HG03460 (cell line): ENCODE data around the gene PMP22.

Experiments
- ATAC-seq: cut with Tn5 transposase; IDR thresholded peaks from one replicate; pipeline ENCODE4 v1.9.1; 2021; ENCODE audit not compliant: unreplicated experiment

Gene PMP22

DNA sequence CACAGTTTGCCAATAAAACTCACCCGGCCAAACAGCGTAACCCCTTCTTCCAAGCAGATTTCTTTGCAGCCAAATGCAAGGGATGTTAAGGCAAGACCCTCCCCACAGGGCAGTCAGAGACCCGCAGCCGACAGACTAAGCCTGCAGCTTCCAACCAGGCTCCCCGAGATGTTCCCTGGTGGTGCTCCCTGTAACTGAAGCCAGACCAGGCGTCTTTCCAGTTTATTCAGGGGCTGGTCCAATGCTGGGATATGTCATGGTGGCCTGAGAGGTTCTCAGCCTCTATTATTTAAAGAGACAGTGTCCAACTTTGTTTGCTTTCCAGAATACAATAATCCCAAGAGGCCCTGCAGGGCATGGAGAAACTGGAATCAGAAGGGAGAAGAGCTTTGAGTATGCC, at the start of gene PMP22:
TSS of gene PMP22 (minus strand) at position 196 of the 400 bp plus-strand sequence. CDS start 4,599 bp downstream, outside the sequence.
- ATAC-seq: no peak

DNA sequence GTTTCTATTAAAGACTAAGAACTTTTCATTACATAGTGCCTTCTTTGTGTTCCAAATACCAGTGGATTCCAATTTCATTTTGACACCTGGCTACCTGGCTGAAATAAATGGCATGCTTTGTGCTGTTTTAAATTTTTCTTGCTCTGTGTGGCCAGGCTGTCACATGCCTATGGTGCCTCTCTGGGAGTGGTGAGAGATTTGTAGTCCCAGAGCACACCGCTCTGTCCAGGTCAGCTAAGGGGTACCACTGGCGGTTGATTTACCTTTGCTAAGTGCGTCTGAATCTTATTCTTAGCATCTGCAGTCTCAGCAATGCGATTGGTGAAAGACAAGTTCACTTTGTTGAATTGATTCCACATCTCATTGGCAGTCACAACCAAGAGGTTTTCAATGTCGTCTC, 46.9 kb upstream of the PMP22 start:
- no peak for ATAC-seq

DNA sequence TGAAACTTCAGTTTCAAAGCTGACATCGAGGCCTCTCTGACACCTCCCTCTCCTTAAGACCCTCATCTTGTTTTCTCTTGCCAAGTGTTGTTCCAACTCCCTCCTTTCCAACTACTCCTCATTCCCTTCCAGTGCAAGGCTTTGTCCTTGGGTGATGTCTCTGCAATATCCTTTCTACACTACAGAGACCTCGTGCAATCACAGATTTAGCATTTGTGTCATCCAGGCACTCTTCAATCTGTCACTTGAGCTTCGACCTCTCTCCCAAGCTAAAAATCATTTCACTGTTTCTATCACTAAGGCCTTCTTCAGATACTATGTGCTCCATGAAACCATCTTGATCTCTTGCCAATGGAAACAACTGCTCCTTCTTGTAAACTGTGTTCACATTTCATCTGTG, 44.7 kb upstream of the PMP22 start:
- ATAC-seq: no peak

DNA sequence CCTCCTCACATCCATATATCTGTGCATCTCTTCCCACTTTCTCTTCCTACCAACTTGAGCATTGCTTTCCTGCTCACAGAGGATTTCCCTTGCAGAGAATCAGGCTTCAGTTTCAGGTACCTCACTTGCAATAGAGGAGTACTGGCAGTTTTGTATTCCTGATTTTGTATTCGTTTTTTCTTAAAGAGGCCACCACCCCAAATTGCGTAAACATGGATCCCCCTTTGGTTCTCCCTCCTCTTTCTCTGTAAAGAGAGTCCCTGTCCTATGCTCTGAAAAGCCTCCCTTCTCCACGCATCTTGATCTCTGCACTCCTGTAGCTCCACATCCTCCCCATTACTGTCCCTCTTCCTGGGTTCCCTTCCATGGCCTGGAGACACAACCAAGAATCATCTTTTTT, 44.1 kb upstream of the PMP22 start:
- no peak for ATAC-seq

DNA sequence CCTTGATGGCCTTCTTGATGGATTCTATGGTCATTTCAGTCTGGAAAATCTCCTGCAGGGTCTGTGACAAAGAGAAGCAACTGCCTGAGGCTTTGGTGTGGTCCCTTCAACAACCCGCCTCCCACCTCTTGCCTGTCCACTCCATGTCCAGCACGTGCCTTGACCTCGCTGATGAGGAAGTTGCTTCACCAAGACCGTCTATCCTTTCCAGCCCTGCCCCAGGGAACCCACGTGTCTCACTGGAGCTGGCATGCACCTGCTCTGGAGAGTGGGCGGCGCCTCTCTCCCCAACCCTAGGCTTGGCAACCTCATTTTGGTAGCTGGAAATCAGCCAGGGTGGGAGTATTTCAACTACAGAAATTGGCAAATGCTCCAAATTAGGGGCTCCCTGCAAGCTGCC, 43.6 kb upstream of the PMP22 start:
- ATAC-seq: no peak

DNA sequence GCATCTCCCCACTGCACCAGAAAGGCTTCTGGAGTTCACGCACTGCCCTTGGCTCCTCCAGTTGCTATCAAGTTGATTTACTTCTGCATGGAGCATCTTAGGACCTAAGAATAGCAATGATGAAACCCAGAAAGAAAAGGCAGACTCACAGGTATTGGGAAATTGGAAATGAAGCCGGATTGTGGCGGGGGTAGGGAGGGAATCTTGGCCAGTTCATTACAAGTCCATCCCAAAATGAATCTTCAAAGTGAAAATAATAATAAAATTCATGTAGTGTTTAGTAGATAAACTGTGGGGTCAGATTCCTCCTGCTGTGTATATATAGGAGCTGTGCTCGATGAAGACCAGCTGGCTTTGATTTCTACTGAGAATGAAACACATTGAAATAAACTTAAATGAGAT, 42.6 kb upstream of the PMP22 start:
- ATAC-seq: no peak

DNA sequence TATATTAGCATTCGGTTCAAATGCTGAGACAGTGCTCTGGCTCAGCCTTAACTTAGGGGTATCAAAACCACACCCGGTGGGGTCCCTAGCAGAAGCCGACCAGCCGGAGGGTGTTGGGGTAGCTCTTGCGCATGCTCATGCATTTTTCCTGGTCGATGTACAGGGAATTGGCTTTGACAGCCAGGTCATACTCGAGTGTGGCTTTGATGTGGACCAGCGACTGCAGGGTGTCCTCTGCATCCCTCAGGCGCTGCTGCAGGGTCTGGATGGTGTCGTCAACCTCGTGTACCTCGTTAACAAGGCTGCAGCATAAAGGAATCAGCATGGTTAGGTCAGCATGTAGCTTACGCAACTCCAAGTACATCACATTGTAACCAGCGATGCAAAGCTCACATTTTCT, 38.7 kb upstream of the PMP22 start:
- no peak for ATAC-seq

DNA sequence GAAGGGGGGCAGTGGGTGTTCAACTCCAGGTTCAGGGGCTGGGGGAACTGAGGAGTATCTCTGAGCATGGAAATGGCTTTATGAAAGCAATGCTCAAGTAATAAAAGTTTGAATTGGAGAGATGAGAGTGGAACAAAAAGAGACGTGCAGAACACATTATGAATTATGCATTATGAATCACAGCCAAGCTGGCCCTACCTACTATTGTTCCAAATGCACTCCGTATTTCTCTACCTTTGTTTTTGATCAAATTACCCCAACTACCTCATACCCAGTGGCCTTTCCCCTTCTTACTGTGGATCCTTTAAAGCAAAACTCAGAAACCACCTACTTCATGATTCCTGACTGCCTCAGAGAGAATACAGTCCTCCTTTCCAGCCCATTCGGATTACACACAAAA, 38.1 kb upstream of the PMP22 start:
- no peak for ATAC-seq

DNA sequence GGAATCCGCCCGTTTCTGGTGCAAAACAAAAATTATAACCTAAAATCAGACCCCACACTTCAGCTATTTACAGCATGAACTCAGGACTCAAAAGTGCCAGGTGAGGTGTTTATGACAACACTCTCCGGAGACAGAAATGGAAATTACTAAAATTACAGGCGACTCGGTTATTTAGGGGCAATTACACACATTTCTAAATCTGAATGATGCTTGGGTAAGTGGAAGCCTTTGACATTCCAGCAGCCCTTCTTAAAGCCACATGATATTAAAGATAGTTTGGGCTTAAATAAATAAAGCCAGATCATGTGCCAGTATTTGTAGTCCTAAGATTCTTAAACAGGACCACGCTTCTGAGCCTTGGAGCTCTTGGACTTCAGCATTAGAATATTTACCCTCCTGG, 36.7 kb upstream of the PMP22 start:
- no peak for ATAC-seq

DNA sequence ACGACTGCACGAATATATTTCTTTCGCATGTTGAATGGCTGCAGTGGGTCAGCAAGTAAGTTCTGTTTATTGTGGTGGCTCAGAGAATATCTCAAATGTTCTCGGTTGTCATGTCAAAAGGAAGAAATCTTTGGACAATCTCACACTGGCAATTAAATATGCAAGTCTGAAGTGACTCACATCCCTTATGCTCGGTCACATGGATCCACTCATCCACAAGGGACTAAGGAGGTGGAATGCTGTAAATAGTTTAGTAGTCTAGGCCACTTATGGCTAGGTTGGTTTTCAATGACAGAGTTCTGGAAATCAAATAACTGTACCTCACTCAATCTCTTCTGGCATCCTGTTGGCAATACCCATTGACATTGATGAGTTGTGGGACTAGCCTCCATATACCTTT, 33.0 kb upstream of the PMP22 start:
- no peak for ATAC-seq

DNA sequence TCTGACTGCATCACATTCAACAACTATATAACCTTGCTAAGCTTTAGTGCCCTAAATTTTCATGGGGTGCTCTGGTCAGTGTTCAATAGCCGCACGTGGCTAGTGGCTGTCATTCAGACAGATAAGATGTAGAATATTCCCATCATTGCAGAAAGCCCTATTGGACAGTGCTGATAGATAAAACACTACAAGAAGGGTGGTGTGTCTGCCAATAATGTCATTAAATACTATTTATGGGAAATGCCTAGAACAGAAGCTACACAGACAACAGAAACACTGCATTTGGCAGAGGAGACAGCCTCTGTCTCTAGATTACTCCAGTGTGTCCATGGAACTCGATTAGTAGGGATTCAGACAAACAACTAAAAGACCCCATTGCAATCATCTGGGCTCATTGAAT, 28.4 kb upstream of the PMP22 start:
- no peak for ATAC-seq

DNA sequence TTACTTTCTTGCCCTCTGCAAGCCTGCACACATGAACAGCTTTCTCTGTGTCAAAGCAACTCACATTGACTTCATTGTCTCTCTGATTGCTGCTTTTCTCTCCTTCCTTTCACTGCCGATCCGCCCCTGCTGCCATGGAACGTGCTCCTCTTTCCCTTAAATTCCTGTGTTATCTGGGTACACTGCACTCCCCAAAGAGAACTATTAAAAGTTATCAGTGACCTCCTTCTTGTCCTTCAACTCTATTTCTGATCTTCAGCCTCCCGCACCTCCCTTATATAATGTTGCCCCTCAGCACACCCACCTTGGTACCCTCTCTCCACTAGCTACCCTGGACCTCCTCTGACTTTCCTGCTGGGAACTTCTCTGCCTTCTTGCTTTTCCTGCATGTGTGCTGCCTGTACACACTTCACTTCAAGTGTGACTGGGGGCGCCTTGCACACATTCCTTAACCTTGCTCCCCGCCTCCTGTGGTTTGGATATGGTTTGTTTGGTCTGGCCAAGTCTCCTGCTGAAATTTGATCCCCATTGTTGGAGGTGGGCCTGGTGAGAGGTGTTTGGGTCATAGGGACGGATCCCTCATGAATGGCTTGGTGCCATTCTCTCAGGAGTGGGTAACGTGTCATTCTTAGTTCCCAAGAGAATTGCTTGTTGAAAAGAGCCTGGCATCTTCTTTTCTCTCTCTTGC, 26.7 kb upstream of the PMP22 start:
- no peak for ATAC-seq

DNA sequence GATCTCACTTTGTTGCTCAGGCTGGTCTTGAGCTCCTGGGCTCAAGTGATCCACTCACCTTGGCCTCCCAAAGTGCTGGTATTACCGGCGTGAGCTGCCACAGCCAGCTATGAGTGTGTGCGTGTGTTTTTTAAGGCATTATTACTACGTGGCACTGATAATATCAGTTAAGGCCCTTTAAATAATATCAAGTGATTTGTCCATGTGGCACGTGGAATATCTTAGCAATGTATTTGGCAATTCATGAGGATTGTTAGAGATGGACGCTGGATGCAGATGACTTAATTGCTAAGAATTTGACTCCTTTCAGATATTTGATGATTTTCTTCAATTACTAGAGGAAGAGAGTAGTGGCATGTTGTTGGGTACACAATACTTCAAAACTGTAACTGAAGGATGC, 25.5 kb upstream of the PMP22 start:
- no peak for ATAC-seq

DNA sequence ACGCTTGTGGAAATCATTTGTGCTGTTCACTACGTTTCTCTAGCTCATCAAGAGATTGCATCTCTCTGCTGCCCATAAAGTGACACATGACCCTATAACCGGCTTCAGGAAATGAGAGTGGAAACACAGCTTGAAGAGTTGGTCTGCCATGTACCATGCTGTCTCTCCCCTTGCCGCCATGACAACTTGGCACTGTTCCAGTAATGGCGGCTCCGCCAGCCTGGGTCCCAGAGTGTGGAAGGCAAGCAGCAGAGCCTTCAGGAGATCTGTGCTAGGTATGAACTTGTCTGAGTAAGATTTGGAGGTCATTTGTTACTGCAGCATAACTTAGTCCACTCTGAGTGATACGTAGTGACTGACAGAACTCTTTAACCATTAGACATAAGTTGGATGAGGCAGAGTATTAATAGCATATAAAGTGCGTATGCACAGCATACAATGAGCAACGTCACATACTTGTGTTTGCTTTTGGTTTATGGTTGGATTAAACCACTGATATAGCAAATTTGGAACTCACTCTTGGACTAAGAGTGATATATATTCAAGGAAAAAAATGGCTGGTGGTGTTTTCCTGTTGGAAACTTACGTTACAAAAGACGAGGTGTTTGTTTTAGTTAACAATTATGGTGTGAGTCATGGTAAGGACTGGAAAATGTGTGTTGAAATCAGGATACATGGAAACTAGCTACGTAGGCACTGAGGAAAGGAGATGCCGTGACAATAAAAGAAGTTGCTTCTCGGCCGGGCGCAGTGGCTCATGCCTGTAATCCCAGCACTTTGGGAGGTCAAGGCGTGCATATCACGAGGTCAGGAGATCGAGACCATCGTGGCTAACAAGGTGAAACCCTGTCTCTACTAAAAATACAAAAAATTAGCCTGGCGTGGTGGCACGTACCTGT, 24.4 kb upstream of the PMP22 start:
- ATAC-seq: no peak

DNA sequence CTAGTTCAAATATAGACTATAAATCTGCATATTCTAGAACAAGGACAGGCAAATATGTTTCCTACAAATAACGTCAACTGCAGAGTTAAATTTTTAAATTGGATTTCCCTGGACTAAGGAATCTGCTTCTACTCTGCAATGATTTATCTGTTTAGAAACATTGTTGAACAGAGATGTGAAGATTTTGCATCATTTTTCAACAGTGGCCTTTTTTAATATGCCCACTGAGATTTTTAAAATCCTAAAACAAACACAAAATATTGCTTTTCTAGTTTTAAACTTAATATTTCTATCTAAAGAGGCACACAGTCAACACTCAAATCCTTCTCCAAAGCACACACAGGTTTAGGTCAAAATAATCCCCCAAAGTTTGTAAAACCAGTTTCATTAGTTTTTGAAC, 23.7 kb upstream of the PMP22 start:
- no peak for ATAC-seq

DNA sequence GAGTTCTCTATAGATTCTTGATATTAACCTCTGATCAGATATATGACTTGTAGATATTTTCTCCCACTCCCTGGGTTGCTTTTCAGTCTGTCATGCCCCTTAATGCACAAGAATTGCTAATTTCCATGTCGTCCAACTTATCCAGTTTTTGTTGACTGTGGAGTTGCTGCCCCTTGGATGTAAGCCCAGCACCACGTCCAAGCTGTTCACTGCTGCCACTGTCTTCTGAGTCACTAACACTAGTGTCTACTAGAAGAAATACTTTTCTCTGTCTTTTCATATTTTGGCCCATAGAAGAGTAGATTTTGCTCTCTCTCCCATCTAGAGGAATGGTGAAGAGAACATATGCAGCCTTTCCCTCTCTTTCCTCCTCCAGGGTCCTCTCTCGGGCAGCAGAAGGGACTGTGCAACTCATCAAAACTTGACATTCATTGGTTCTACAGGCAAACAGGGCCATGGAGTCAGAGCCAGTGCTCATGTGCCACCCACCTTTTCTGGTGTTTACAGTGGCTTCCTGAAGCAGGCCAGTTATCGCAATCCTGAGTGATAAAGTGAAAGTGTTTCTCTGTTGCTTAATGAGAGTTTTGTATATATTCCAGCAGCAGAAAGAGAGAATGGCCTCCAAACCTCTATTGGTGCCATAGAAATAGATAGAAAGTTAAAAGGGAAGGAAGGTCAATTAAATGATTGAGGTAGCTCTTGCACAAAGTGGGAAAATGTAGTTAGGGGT, 22.6 kb upstream of the PMP22 start:
- ATAC-seq: no peak

DNA sequence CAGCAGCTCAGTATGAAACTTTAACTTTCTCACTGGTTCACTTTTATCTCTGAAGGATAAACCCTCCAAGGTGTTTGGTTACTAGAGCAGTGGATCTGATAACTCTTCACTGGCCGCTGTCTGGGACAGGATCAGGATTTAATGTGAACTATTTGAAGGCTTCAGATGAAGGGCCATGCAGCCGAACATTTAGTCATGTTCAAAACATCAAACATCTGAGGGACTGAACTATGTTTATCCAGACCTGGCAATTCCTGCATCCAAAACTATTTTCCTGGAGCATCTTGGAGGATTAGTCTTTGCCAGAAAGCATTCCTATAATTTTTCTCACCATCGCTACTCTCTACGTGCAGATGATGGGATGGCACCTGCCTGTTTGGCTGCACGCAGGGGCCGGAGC, 20.3 kb upstream of the PMP22 start:
- no peak for ATAC-seq

DNA sequence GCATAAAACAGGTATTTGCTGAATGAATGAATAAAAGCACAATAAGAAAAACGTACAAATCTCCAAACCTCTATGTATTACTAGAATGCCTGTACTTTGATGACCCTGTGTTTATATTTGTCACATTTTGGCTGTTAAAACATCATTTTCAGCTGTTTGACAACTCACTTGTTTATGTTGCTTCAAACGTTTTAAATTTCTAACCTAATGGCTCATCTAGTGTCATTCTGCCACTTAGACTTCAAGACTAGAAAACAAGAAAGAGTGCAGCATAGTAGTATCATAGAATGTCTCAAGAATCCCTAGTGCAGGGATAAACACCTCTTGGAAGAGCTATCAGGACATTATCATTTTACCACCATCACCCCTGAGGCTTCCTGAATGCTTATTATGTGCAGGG, 19.4 kb upstream of the PMP22 start:
- ATAC-seq: no peak

DNA sequence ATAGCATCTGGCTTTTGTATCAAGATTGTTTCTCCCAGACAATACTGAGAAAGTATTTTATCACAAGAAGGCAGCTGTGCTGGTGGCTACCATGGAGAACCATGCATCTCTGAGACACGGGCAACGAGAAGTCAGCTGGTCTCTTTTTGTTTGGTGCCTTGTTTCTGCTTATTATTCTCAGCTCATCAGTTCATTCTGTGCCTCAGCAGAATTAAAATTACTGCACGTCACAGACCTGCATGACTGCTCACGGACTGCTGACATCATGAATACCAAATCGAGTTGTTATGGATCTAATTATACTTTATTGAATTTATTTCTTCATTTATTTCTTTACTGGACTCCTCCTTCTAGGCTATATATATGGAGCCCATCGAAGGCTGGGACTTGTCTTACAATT, 19.0 kb upstream of the PMP22 start:
- ATAC-seq: no peak

DNA sequence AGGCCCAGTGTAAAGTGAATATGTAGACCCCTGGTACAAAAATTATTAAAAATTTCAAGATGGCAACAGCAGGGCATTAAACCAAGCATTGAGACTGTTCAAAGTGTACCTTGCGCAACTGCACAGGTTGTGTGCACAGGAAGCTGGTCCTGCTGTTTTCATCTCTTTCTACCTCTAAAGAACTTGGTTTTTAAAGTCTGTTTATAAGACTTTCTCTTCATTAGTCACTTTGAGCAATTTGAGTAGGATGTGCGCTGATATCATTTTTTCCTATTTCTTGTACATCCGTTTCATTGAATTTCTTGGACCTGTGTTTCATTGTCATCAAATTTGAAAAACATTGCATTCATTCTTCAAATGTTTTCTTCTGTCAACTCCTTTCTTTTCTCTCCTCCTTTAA, 16.8 kb upstream of the PMP22 start:
- ATAC-seq: no peak

DNA sequence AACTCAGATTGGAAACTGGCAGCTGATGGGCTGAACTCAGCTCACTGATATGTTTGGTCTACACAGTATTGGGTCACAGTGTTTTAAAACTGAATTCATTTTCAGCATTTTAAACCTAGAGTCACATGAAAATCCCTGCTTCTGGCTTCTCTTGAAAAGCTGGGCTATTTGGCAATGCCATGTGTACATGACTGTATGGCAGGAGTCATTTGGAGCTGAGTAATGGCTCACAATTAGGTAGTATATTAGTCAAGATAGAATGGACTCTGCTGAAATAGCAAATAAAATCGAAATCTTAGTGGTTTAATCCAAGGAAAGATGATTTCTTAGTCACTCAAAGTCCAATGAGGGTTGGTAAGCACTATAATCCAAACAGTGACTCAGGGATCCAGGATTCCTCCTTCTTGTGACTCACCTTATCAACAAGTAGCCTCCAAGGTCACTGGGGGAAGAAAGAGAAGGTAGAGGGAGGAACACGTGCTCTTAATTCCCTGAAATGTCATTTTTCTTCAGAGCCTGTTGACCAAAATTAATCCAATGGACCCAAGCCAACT, 13.9 kb upstream of the PMP22 start:
- ATAC-seq: no peak

DNA sequence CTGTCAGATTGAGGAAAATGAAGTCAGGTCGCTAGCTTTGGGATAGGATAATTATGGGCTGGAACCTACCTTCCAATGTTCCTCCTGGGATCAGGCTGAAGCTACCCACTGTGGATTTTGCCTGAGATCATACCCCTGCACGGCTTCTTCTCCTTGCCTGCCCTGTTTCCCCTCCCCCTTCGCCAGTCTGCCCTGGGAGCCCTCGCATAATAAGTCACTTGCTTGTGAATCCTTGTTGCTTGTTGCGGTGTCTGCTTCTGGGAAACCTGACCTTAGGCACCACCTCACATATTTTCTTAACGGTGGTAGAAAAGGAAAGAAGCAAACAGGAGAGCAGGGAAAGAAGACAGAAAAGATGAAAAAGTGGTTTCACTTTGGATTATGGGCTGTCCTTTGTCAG, 13.3 kb upstream of the PMP22 start:
- no peak for ATAC-seq
